GM10248 (cell line): ENCODE results near the gene ITGAV.
A peak's percentile ranks its signal among the peaks of the same experiment; 100 is the strongest.

Experiments used
- CTCF ChIA-PET: fragments of 300-600 bp; sonication (Branson Sonifier 250); formaldehyde crosslinking; extraction: SDS; loops from one replicate; lab custom pipeline; 2021; ENCODE audit warnings: antibody characterized with exemption; lab: Yijun Ruan, JAX
- POLR2A ChIA-PET: fragments of 350-650 bp; sonication (Branson Sonifier 250); formaldehyde crosslinking; extraction: SDS; loops from one replicate; lab custom pipeline; 2020; ENCODE audit warnings: antibody characterized with exemption; lab: Yijun Ruan, JAX
- DNase-seq: peaks from one replicate; pipeline ENCODE4 v3.0.0; 2012; ENCODE audit errors: extremely low spot score
- TF ChIP-seq, protein P1 (sequence below): IDR thresholded peaks from 2 replicates; pipeline ENCODE4 v1.5.1; 2012; ENCODE audit warnings: mild to moderate bottlenecking, low read depth; ENCODE audit errors: extremely low read depth, missing control alignments, control extremely low read depth

The ITGAV gene

DNA sequence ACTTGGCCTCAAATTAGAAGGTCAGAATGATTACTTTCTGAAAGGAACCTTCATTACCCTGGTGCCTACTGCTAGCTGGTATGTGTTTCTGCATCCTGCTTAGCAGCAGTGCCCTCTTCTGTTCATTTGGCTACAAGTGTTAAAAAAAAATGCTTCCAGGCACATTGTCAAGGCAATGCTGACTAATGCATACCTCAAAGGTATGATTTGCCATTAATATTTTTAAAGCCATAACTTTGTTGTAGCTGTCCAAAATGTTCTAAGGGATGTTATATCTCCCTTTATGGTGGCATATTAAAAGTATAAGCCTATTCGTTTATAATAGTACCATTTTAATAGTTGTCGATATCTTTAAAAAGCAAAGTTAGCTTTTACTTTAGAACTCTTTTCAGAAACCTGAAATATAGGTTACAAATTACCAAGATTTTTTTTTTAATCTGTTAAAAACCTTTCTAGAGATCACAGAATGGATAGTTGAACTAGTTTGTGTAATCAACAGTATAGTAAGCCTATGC is 52.0 kb downstream of the ITGAV start:
- ChIA-PET POLR2A (no interaction called here), CTCF (interaction anchor here (0.6 to 6.1 kb wide), 27 partner anchors 9 to 145 kb away, joined by 3 to 80 read pairs (median 4); partner anchors contain the start of gene ITGAV)
- DNase-seq, result peak; percentile 46
- TF ChIP-seq, protein P1, sequence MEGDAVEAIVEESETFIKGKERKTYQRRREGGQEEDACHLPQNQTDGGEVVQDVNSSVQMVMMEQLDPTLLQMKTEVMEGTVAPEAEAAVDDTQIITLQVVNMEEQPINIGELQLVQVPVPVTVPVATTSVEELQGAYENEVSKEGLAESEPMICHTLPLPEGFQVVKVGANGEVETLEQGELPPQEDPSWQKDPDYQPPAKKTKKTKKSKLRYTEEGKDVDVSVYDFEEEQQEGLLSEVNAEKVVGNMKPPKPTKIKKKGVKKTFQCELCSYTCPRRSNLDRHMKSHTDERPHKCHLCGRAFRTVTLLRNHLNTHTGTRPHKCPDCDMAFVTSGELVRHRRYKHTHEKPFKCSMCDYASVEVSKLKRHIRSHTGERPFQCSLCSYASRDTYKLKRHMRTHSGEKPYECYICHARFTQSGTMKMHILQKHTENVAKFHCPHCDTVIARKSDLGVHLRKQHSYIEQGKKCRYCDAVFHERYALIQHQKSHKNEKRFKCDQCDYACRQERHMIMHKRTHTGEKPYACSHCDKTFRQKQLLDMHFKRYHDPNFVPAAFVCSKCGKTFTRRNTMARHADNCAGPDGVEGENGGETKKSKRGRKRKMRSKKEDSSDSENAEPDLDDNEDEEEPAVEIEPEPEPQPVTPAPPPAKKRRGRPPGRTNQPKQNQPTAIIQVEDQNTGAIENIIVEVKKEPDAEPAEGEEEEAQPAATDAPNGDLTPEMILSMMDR, result peak; percentile 71

DNA sequence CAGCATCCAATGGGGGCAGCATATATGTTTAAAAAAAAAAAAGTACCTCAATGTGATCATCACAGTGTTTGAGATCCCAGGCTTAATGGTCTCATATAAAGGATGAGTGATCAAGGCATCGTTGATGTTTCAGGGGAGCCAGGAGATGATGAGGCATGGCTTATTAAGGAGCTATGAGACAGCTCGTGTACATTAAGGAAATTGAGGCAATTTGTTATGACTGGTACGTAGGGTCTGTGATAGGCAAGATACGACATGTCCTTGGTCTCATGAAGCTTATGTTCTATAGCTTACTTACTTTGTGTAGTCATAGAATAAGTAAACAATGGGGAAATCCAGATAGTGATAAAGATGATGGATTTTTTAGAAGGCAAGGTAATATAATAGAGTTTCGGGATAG is 54.9 kb downstream of the ITGAV start:
- TF ChIP-seq, protein P1, result no peak
- POLR2A ChIA-PET, result no interaction called here
- DNase-seq, result no peak
- CTCF ChIA-PET, result interaction anchor here (0.9 to 6.1 kb wide), 4 partner anchors 10 to 141 kb away, joined by 3 to 80 read pairs (median 4); no protein-coding TSS in a partner anchor

DNA sequence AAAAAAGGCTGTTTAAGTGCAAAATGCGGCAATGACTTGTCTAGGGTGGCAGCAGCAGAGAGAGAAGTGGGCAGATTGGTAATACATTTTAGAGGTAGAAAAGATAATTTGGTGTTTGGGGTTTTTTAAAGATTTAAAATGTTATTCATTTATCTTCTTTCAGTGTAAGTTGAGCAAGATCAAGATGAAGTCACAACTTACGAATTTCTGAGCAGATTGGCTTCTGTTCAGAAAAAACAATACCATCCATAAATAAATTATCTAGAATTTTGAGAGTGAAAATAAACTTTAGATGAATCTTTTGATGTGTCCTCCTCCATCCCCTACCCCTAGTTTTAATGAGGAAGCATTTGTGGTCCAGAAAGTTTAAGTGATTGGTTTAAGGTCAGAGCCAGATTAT is 56.1 kb downstream of the ITGAV start:
- no peak for DNase-seq
- POLR2A ChIA-PET, result no interaction called here
- TF ChIP-seq, protein P1, result no peak
- CTCF ChIA-PET, result interaction anchor here (1.8 kb wide), 1 partner anchor 9 kb away, joined by 5 read pairs; no protein-coding TSS in a partner anchor

DNA sequence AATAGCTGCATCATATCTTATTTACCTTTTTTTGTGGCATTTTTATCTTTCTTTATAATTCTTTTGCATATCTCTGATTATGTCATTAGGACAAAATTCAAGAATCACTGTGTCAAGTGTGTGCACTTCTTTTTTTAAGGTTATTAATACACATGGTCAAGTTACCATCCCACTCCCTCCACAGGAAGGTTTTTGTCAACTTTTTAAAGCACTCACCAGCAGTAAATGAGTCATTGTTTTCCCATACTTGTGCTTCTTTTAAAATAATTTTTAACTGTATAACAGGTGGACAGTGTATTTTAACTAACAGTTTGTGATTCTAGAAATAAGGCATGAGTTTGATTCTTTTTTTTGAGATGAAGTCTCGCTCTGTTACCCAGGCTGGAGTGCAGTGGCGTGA is 58.3 kb downstream of the ITGAV start:
- ChIA-PET POLR2A (no interaction called here), CTCF (interaction anchor here (1.6 to 1.9 kb wide), 2 partner anchors 8 to 13 kb away, joined by 3 to 7 read pairs; no protein-coding TSS in a partner anchor)
- no peak for DNase-seq
- TF ChIP-seq, protein P1, result no peak

DNA sequence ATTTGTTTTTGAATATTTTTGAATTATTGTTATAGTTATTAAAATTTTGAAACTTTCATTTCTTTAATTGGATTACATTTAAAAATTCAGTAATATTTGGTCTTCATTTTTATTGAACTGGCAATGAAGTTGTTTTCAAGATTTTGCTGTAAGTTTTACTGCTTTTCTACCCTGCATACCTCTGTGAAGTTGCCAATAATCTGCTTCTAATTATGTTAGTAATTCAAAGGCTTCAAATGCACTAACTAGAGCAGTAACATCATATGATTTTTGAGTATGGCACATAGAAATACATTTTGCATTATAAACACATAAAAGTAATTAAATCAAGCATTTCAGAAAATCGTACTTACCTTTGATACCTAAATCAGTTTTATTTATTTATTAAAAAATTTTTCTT is 63.7 kb downstream of the ITGAV start:
- CTCF ChIA-PET, result no interaction called here
- POLR2A ChIA-PET, result no interaction called here
- DNase-seq, result no peak
- TF ChIP-seq, protein P1, result no peak

DNA sequence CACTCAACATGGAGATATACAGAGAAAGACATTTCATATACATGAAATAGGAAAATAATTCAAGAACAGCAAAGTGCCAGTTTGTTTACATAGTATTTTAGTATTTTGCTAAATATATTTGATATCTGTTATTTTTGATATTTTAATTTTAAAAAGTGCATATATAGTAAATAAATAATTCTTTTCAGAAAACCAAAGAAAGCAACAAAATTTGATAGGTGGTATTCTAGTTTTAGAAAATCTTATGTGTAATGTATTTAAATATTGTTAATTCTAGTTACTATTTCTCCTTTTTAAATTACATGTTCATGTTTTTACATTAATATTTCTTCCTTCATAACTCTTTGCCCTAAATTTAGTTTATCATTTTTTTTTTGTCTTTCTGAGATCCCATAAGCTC is 69.5 kb downstream of the ITGAV start:
- ChIA-PET POLR2A (no interaction called here), CTCF (no interaction called here)
- DNase-seq, result no peak
- TF ChIP-seq, protein P1, result no peak
